Neuronal stem cell (in vitro differentiated cells): ENCODE data around the gene SV2A.

ENCODE experiments used
- DNase-seq: peaks from one replicate; pipeline ENCODE4 v3.0.0-alpha.2; 2013; ENCODE audit warnings: low spot score
- H2AFZ ChIP-seq: one replicate; pipeline ENCODE4 v1.6.1; 2013; ENCODE audit warnings: mild to moderate bottlenecking, low read length, inconsistent platforms
- H2AK5ac ChIP-seq: 2 replicates; pipeline ENCODE4 v1.6.1; 2013; ENCODE audit warnings: low read depth, mild to moderate bottlenecking, inconsistent platforms, low read length, moderate library complexity, mixed read lengths
- H2BK120ac ChIP-seq: 2 replicates; pipeline ENCODE4 v1.6.1; 2013; ENCODE audit warnings: low read depth, mild to moderate bottlenecking, inconsistent platforms, low read length, moderate library complexity, mixed read lengths
- H2BK12ac ChIP-seq: one replicate; pipeline ENCODE4 v1.6.1; 2013; ENCODE audit warnings: low read length, inconsistent platforms
- H2BK15ac ChIP-seq: 2 replicates; pipeline ENCODE4 v1.6.1; 2013; ENCODE audit warnings: mild to moderate bottlenecking, low read length, inconsistent platforms, mixed read lengths
- H2BK5ac ChIP-seq: one replicate; pipeline ENCODE4 v1.6.1; 2013; ENCODE audit warnings: inconsistent platforms, mild to moderate bottlenecking, low read length, moderate library complexity
- H3K14ac ChIP-seq: one replicate; pipeline ENCODE4 v1.6.1; 2013; ENCODE audit warnings: low read length, inconsistent platforms
- H3K18ac ChIP-seq: 2 replicates; pipeline ENCODE4 v1.6.1; 2013; ENCODE audit warnings: low read length, inconsistent platforms
- H3K23ac ChIP-seq: 2 replicates; pipeline ENCODE4 v1.6.1; 2013; ENCODE audit warnings: low read depth, mild to moderate bottlenecking, mixed read lengths, low read length, inconsistent platforms; ENCODE audit not compliant: poor library complexity
- H3K27ac ChIP-seq: replicated peaks from 3 replicates; pipeline ENCODE4 v1.5.1; 2013; ENCODE audit warnings: low read length, inconsistent platforms
- H3K27me3 ChIP-seq, 3 experiments: 2 replicates each; pipeline ENCODE4 v1.6.1; 2013; ENCODE audit warnings: low read length in 3 of 3, mild to moderate bottlenecking in 2 of 3, inconsistent platforms in 1 of 3, low read depth in 1 of 3, mixed read lengths in 1 of 3, moderate library complexity in 1 of 3; ENCODE audit not compliant: control insufficient read depth in 3 of 3, insufficient read depth in 3 of 3
- H3K36me3 ChIP-seq, 2 donors: replicated peaks in 1 of 2; 2 replicates each; pipeline ENCODE4 v1.6.1; 2013; ENCODE audit warnings: low read length in 2 of 2; ENCODE audit not compliant: control insufficient read depth in 2 of 2, insufficient read depth in 2 of 2
- H3K4ac ChIP-seq: 2 replicates; pipeline ENCODE4 v1.6.1; 2013; ENCODE audit warnings: inconsistent platforms, mild to moderate bottlenecking, low read length, moderate library complexity
- H3K4me1 ChIP-seq, 2 donors: 1 replicate in 1 of 2; 2 replicates in 1 of 2; pipeline ENCODE4 v1.6.1; 2013; ENCODE audit warnings: low read length in 2 of 2, low read depth in 1 of 2; ENCODE audit not compliant: control insufficient read depth in 2 of 2, insufficient read depth in 1 of 2
- H3K4me2 ChIP-seq: one replicate; pipeline ENCODE4 v1.6.1; 2013; ENCODE audit warnings: mild to moderate bottlenecking, low read length, inconsistent platforms; ENCODE audit not compliant: insufficient read depth, poor library complexity, severe bottlenecking
- H3K4me3 ChIP-seq, 2 donors: 2 replicates each; pipeline ENCODE4 v1.5.1; 2013; ENCODE audit warnings: low read length in 2 of 2, mild to moderate bottlenecking in 2 of 2, inconsistent platforms in 1 of 2, moderate library complexity in 1 of 2
- H3K79me1 ChIP-seq: one replicate; pipeline ENCODE4 v1.6.1; 2013; ENCODE audit warnings: low read depth, mild to moderate bottlenecking, inconsistent platforms, low read length, moderate library complexity
- H3K9ac ChIP-seq: one replicate; pipeline ENCODE4 v1.6.1; 2013; ENCODE audit warnings: mild to moderate bottlenecking, low read depth, low read length, inconsistent platforms; ENCODE audit not compliant: poor library complexity
- H3K9me3 ChIP-seq, 2 donors: replicated peaks in 1 of 2; 2 replicates each; pipeline versions ENCODE3 to v1.6.1; 2013; ENCODE audit warnings: low read length in 2 of 2, mild to moderate bottlenecking in 2 of 2, inconsistent platforms in 1 of 2, low read depth in 1 of 2, mixed read lengths in 1 of 2, moderate library complexity in 1 of 2; ENCODE audit not compliant: control insufficient read depth in 2 of 2, insufficient read depth in 1 of 2
- H4K8ac ChIP-seq: one replicate; pipeline ENCODE4 v1.6.1; 2013; ENCODE audit warnings: low read depth, mild to moderate bottlenecking, inconsistent platforms, low read length, moderate library complexity
- H4K91ac ChIP-seq: one replicate; pipeline ENCODE4 v1.6.1; 2013; ENCODE audit warnings: low read length, low read depth, mild to moderate bottlenecking, inconsistent platforms; ENCODE audit not compliant: poor library complexity
- WGBS, 2 donors: extraction: QIAGEN DNeasy Blood & Tissue Kit; methylation state at CpG; one replicate each; pipeline ENCODE4 v1.1.7; 2013; ENCODE audit warnings: missing lambda C conversion rate in 2 of 2, mixed read lengths in 1 of 2; ENCODE audit not compliant: insufficient read length in 2 of 2, insufficient replicate concordance in 1 of 2; ENCODE audit errors: extremely low coverage in 2 of 2; 5-methylcytosine and 5-hydroxymethylcytosine counted together

Gene SV2A

DNA sequence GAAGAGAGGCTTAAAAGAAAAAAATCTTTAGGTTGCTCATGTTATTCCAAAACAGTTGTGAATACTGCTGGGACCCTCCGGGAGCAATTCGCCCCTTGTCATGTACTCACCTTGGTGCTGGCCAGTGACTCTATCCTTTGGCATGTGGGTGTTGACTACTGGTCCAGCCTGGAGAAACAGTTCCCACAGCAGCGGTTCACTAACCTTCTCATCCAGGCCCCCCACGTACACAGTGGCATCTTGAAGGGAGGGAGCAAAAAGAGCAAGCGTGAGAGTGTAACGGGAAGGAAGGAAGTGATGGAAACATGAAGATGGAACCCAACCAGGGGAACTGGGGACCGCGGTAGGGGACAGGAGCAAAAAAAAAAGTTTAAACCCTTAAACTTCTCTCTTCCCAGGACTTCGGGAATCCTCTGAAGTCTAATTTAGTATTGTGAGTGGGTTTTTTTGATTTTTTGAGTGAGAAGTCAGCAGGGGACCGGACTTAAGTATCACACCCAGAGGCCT, 9.5 kb upstream of the SV2A start:
- Histone ChIP-seq H3K4ac (no peak overlapping the region), H3K4me3 (peak overlapping the region; percentile 88 to 92), H2AK5ac (no peak overlapping the region), H2AFZ (peak overlapping the region; percentile 88), H4K91ac (no peak overlapping the region), H2BK120ac (no peak overlapping the region), H3K9me3 (no peaks in the 10 kb centered on the region), H3K14ac (no peak overlapping the region), H3K18ac (peak overlapping the region; percentile 66), H3K27me3 (no peaks in the 10 kb centered on the region), H4K8ac (no peak overlapping the region), H3K36me3 (peaks cover 27 to 47% of the 10 kb centered on the region in 2 donors), H3K27ac (no peak overlapping the region), H3K4me1 (peaks cover 8% of the 10 kb centered on the region in 2 donors), H2BK12ac (no peak overlapping the region), H2BK5ac (no peak overlapping the region), H3K4me2 (peak overlapping the region; percentile 71), H2BK15ac (no peak overlapping the region), H3K79me1 (peaks cover 5% of the 10 kb centered on the region), H3K9ac (peak overlapping the region; percentile 94), H3K23ac (no peak overlapping the region)
- no CpG with 5 or more reads among the region's 10 CpGs for WGBS, 2 donors
- DNase-seq, result no peak

DNA sequence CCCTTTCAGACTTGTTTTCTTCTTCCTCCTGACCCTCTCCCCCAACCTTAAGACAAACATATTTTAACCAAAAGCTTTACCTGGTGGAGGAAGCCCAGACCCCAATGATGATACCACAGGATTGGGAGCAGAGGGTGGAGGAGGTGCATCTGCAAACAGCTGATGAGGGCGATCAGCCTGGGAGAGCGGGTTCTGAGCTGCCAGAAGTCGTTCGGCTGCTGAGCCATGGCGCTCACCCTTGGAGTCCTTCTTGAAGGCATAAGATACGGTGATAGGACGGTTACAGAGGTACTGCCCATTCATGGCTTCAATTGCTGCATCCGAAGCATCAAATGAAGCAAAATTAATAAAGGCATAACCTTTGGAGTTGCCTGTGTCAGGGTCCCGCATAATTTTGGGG, 8.7 kb upstream of the SV2A start:
- H3K9ac ChIP-seq, result no peak overlapping the region
- H3K4me2 ChIP-seq, result no peak overlapping the region
- H3K4ac ChIP-seq, result no peak overlapping the region
- no peak overlapping the region for H3K14ac ChIP-seq
- no peak overlapping the region for H2AK5ac ChIP-seq
- peak overlapping the region in 1 of 2 donors; percentile 88 for H3K4me3 ChIP-seq
- no peak overlapping the region for H4K8ac ChIP-seq
- no peaks in the 10 kb centered on the region for H3K27me3 ChIP-seq
- H3K36me3 ChIP-seq, result peaks cover 27 to 53% of the 10 kb centered on the region in 2 donors
- no peak overlapping the region for H3K23ac ChIP-seq
- no CpG with 5 or more reads among the region's 9 CpGs for WGBS, 2 donors
- H2BK120ac ChIP-seq, result no peak overlapping the region
- no peak overlapping the region for H3K27ac ChIP-seq
- no peak overlapping the region for H2BK12ac ChIP-seq
- no peak for DNase-seq
- peaks cover 8% of the 10 kb centered on the region in 2 donors for H3K4me1 ChIP-seq
- no peak overlapping the region for H3K18ac ChIP-seq
- peaks cover 5% of the 10 kb centered on the region for H3K79me1 ChIP-seq
- H3K9me3 ChIP-seq, result no peaks in the 10 kb centered on the region
- no peak overlapping the region for H2BK5ac ChIP-seq
- no peak overlapping the region for H2AFZ ChIP-seq
- no peak overlapping the region for H2BK15ac ChIP-seq
- H4K91ac ChIP-seq, result no peak overlapping the region

DNA sequence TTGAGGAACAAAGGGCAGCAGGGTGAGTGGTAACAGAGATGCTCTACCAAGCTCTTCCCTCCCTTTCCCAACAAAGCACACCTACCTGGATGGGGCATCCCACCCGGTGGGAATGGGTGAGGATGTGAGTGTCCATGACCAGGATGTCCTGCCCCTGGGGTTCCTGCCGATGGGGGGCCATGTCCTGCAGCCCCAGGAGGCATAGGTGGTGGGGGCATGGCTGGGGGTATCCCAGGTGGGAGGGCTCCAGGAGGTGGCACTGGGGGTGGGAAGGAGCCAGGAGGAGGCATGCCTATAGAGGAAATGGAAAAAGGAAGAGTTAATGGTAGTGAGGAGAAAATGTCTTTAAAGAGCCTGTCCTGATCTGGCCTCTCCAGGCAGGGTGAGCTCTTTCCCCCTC, 8.1 kb upstream of the SV2A start:
- Histone ChIP-seq H4K91ac (no peak overlapping the region), H2BK120ac (no peak overlapping the region), H3K4me3 (peak overlapping the region in 1 of 2 donors; percentile 88), H3K23ac (no peak overlapping the region), H3K4ac (no peak overlapping the region), H3K14ac (no peak overlapping the region), H3K27ac (no peak overlapping the region), H2BK5ac (no peak overlapping the region), H3K36me3 (peaks cover 27 to 53% of the 10 kb centered on the region in 2 donors), H2BK15ac (no peak overlapping the region), H3K18ac (no peak overlapping the region), H2AK5ac (no peak overlapping the region), H4K8ac (no peak overlapping the region), H2AFZ (no peak overlapping the region), H3K79me1 (peaks cover 5% of the 10 kb centered on the region), H3K27me3 (no peaks in the 10 kb centered on the region), H3K9me3 (no peaks in the 10 kb centered on the region), H3K9ac (no peak overlapping the region), H3K4me2 (no peak overlapping the region), H3K4me1 (peaks cover 8% of the 10 kb centered on the region in 2 donors), H2BK12ac (no peak overlapping the region)
- WGBS, 2 donors, result no CpG with 5 or more reads among the region's 2 CpGs
- no peak for DNase-seq

DNA sequence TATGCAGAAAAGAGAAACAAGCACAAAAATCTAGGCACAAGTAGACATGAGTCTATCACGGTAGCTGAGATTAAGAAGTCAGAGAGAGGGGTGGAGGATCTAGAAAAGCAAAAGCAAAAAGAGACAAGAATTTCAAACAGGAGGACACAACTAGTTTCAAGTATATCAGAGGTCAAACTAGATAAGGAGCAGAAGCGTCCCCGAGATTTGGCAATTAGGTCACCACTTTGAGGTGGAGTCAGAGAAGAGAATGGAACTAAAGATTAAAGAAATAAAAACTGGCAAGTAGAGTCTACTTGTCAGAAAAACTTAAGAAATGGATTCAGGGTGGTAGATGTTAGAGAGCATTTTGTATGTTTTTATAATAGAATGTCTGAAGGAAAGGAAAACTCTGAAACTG, 7.7 kb upstream of the SV2A start:
- no peak for DNase-seq
- Histone ChIP-seq H3K4me3 (no peak overlapping the region), H2BK5ac (no peak overlapping the region)

More for the DNA sequence above, 7.7 kb upstream of the SV2A start:
- H3K14ac ChIP-seq, result no peak overlapping the region
- H2AFZ ChIP-seq, result no peak overlapping the region
- H2BK12ac ChIP-seq, result no peak overlapping the region
- H3K23ac ChIP-seq, result no peak overlapping the region
- no peak overlapping the region for H2BK120ac ChIP-seq
- H2AK5ac ChIP-seq, result no peak overlapping the region
- H3K4ac ChIP-seq, result no peak overlapping the region
- H3K27ac ChIP-seq, result no peak overlapping the region
- H3K79me1 ChIP-seq, result peaks cover 5% of the 10 kb centered on the region
- no peak overlapping the region for H4K8ac ChIP-seq
- H3K4me1 ChIP-seq, result peaks cover 8% of the 10 kb centered on the region in 2 donors
- H3K9me3 ChIP-seq, result no peaks in the 10 kb centered on the region
- no peak overlapping the region for H3K4me2 ChIP-seq
- H2BK15ac ChIP-seq, result no peak overlapping the region
- no peaks in the 10 kb centered on the region for H3K27me3 ChIP-seq
- H3K18ac ChIP-seq, result no peak overlapping the region
- peaks cover 27 to 53% of the 10 kb centered on the region in 2 donors for H3K36me3 ChIP-seq
- H4K91ac ChIP-seq, result no peak overlapping the region
- no peak overlapping the region for H3K9ac ChIP-seq
- WGBS, 2 donors, result no CpG with 5 or more reads among the region's 3 CpGs
